ENCODE results near the gene VAV2. TPM values are rescaled to one million over a fixed set of nuclear protein-coding genes. Genes with fewer than 3 reads are reported as not detected.

Gene VAV2
- total RNA-seq, 1 experiment from 2014 or later, result 9.7 TPM

DNA sequence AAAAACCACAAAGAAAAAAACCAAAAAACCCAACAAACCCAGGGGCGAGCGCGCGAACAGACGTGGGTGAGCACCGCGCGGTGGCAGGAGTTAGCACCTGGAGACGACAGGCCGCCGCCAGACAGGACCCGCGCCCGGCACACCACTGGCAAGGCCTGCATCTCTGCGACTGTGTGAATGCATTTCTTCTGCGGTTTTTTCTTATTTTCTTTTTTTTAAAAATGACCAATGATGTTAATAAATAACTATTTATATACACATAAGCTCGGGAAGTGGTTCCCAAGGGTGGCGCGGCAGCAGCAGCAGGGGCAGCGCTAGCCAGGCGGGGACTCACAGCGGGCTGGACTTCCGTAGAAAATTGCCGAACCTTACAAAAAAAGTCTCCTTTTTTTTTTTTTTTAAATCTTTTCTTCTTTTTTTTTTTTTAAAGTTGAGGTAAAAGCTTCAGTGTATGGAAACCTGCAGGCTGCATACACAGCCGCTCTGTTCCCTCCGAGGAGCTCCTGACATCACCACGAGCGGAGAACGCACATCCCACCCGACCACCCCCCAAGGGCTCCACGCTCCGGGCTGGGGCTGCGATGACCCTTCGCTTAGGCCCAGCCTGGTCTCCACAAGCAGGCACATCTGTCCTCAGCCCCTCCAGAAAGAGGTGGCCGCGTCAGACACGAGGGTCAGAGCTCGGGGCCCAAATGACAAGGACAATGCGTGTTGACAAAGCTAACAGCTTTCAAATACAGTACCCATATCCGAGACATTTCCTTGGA, 40.5 kb upstream of the VAV2 start:
- ChIA-PET POLR2A (ENCODE audit: unreplicated experiment) (no interaction called here), CTCF (no interaction called here)
- DNase-seq (no peak), ATAC-seq (no peak)
- H3K79me2 ChIP-seq (ENCODE audit: low read length), result no peaks in the 10 kb centered on the region
- H3K27ac ChIP-seq (ENCODE audit: low read length), result no peak overlapping the region
- H3K36me3 ChIP-seq (ENCODE audit: low read depth, low read length), result no peaks in the 10 kb centered on the region; the same call in 1 of the 2 replicates
- no peaks in the 10 kb centered on the region for H3K9me3 ChIP-seq (ENCODE audit: low read length)
- H2AFZ ChIP-seq (ENCODE audit: low read length), result no peak overlapping the region
- H3F3A ChIP-seq (ENCODE audit: low read length, unreplicated experiment), result no peaks in the 10 kb centered on the region
- H3K4me1 ChIP-seq (ENCODE audit: insufficient read depth, low read length), result no peaks in the 10 kb centered on the region
- H4K20me1 ChIP-seq (ENCODE audit: low read length), result no peaks in the 10 kb centered on the region
- no peaks in the 10 kb centered on the region for H3K9me2 ChIP-seq (replicated peaks; ENCODE audit: low read length)
- no TSS peak for BruUV-seq (replicated peaks)
- H3K27me3 ChIP-seq (ENCODE audit: low read length), result no peaks in the 10 kb centered on the region
- H3K9ac ChIP-seq (ENCODE audit: low read length), result no peak overlapping the region
- intact Hi-C loops (cut with micrococcal nuclease), result no loop called here
- no peak overlapping the region for H3K4me3 ChIP-seq (ENCODE audit: low read length)
- TF ChIP-seq EZH2phosphoT487 (IDR thresholded peaks at IDR 0.05; ENCODE audit: borderline replicate concordance, low read length) (no peak), EZH2 (IDR thresholded peaks at IDR 0.05; ENCODE audit: low read length, unreplicated experiment) (no peak)
- TF ChIP-seq, protein P1, sequence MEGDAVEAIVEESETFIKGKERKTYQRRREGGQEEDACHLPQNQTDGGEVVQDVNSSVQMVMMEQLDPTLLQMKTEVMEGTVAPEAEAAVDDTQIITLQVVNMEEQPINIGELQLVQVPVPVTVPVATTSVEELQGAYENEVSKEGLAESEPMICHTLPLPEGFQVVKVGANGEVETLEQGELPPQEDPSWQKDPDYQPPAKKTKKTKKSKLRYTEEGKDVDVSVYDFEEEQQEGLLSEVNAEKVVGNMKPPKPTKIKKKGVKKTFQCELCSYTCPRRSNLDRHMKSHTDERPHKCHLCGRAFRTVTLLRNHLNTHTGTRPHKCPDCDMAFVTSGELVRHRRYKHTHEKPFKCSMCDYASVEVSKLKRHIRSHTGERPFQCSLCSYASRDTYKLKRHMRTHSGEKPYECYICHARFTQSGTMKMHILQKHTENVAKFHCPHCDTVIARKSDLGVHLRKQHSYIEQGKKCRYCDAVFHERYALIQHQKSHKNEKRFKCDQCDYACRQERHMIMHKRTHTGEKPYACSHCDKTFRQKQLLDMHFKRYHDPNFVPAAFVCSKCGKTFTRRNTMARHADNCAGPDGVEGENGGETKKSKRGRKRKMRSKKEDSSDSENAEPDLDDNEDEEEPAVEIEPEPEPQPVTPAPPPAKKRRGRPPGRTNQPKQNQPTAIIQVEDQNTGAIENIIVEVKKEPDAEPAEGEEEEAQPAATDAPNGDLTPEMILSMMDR (conservative IDR thresholded peaks at IDR 0.05; ENCODE audit: low read depth, low read length), result no peak
- no peak overlapping the region for H3K4me2 ChIP-seq (ENCODE audit: low read length)

DNA sequence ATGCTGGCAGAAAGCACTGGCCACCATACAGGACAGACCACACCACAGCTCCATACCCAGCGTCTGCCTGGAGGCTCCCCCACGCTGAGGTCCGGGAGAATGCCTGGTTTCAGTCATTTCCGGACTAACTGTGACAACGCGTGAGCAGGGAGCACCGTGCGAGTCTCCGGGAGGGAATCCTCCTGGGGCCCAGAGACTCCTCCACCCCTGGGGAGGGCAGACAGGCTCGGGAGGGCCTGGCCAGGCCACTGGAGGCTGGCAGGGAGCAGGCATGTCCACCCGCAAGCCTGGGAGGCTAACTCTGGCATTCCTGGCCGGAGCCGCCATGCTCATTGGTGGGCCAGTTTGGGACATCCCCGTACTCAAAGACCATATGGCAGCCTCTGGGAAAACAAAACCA, 39.7 kb upstream of the VAV2 start:
- Histone ChIP-seq H3F3A (ENCODE audit: low read length, unreplicated experiment) (no peaks in the 10 kb centered on the region), H3K9me2 (replicated peaks; ENCODE audit: low read length) (no peaks in the 10 kb centered on the region), H3K27me3 (ENCODE audit: low read length) (no peaks in the 10 kb centered on the region), H3K9ac (ENCODE audit: low read length) (no peak overlapping the region), H3K36me3 (ENCODE audit: low read depth, low read length) (no peaks in the 10 kb centered on the region; the same call in 1 of the 2 replicates), H3K4me3 (ENCODE audit: low read length) (no peak overlapping the region), H4K20me1 (ENCODE audit: low read length) (no peaks in the 10 kb centered on the region), H3K4me2 (ENCODE audit: low read length) (no peak overlapping the region), H3K9me3 (ENCODE audit: low read length) (no peaks in the 10 kb centered on the region), H3K4me1 (ENCODE audit: insufficient read depth, low read length) (no peaks in the 10 kb centered on the region), H3K79me2 (ENCODE audit: low read length) (no peaks in the 10 kb centered on the region), H2AFZ (ENCODE audit: low read length) (no peak overlapping the region), H3K27ac (ENCODE audit: low read length) (no peak overlapping the region)
- no peak for ATAC-seq
- ChIA-PET CTCF (no interaction called here), POLR2A (ENCODE audit: unreplicated experiment) (no interaction called here)
- TF ChIP-seq EZH2phosphoT487 (IDR thresholded peaks at IDR 0.05; ENCODE audit: borderline replicate concordance, low read length), result no peak
- no peak for TF ChIP-seq EZH2 (IDR thresholded peaks at IDR 0.05; ENCODE audit: low read length, unreplicated experiment)
- TF ChIP-seq, protein P1 (conservative IDR thresholded peaks at IDR 0.05; ENCODE audit: low read depth, low read length), result no peak
- TSS peak; percentile 13 for BruUV-seq (replicated peaks)
- intact Hi-C loops (cut with micrococcal nuclease), result no loop called here
- no peak for DNase-seq

DNA sequence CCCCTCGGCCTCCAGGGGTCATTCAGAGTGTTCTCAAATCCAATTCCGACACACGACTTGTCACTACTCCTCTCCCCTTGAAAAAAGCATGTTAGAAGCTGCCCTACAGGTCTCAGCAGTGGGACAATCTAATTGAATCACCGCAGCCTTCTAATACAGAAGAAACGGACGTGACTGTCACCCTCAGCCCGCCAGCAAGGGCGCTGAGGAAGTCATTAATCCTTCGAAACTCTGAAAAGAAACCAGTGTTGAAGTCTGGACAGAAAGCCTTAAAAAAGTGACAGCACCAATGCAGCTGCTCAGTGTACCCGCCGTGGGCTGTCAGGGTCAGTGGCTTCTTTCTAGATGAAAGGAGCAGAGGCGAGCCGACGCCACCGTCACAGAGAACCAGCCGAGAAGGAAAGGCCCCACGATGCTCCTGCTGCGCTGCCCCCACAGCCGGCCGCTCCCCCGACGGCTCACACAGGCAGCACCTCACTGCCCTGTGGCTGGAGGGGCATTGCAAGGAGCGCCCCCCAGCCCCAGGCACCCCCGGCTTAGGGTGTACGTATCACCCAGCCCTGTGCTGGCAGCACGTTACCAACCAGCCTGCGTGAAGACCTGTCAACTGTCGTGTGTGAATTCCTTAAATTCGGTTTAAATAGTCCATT, 38.8 kb upstream of the VAV2 start:
- no peak overlapping the region for H3K27ac ChIP-seq (ENCODE audit: low read length)
- no peak for ATAC-seq
- H3K4me2 ChIP-seq (ENCODE audit: low read length), result no peak overlapping the region
- intact Hi-C loops (cut with micrococcal nuclease), result no loop called here
- TF ChIP-seq EZH2 (IDR thresholded peaks at IDR 0.05; ENCODE audit: low read length, unreplicated experiment) (no peak), EZH2phosphoT487 (IDR thresholded peaks at IDR 0.05; ENCODE audit: borderline replicate concordance, low read length) (no peak)
- TF ChIP-seq, protein P1 (conservative IDR thresholded peaks at IDR 0.05; ENCODE audit: low read depth, low read length), result no peak
- peaks cover 3% of the 10 kb centered on the region for H3K4me1 ChIP-seq (ENCODE audit: insufficient read depth, low read length)
- H4K20me1 ChIP-seq (ENCODE audit: low read length), result no peaks in the 10 kb centered on the region
- no peak overlapping the region for H2AFZ ChIP-seq (ENCODE audit: low read length)
- no peaks in the 10 kb centered on the region for H3K79me2 ChIP-seq (ENCODE audit: low read length)
- ChIA-PET POLR2A (ENCODE audit: unreplicated experiment) (no interaction called here), CTCF (no interaction called here)
- H3K4me3 ChIP-seq (ENCODE audit: low read length), result no peak overlapping the region
- H3K36me3 ChIP-seq (ENCODE audit: low read depth, low read length), result no peaks in the 10 kb centered on the region; the same call in 1 of the 2 replicates
- no peaks in the 10 kb centered on the region for H3K9me3 ChIP-seq (ENCODE audit: low read length)
- no peak for DNase-seq
- no peaks in the 10 kb centered on the region for H3K9me2 ChIP-seq (replicated peaks; ENCODE audit: low read length)
- no peaks in the 10 kb centered on the region for H3F3A ChIP-seq (ENCODE audit: low read length, unreplicated experiment)
- H3K27me3 ChIP-seq (ENCODE audit: low read length), result no peaks in the 10 kb centered on the region
- no peak overlapping the region for H3K9ac ChIP-seq (ENCODE audit: low read length)
- BruUV-seq (replicated peaks), result no TSS peak
